HUDEP-2 (cell line): ENCODE data around the gene AKT3.
"Not testable (repeated sequence)": the region's sequence is repeated elsewhere in the genome, so short reads cannot be mapped to it uniquely, and the experiment has no call there.

ENCODE experiments used
- DNase-seq, 76 experiments: peaks; one replicate each; lab custom pipeline; 2025; ENCODE audit not compliant: unreplicated experiment in 76 of 76; lab: John Stamatoyannopoulos, UW

AKT3 gene

DNA sequence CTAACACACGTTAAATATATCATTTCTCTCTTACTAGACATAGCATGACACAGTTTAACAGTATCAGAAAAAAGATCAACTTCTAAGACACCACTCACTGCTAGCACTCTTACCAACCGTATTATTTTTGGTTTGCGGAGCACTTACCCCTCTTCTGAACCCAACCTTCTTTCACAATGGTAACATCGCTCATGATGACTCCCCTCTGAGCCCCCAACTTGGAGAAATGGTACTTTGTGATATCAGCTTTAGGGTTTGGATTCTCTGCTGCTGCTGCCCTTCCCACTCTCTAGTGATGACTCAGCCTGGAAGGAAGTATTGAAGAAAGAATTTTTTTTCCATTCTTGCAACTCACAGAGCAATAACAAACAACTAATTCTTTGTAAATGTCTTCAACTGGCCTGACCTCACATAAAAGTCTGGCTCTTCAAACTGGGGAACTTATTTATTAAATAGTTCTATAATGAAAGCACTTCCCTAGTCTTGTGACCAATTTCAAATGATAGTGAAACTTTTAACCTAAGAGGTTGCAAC is 7.0 kb downstream of the AKT3 start:
- no peak for DNase-seq

DNA sequence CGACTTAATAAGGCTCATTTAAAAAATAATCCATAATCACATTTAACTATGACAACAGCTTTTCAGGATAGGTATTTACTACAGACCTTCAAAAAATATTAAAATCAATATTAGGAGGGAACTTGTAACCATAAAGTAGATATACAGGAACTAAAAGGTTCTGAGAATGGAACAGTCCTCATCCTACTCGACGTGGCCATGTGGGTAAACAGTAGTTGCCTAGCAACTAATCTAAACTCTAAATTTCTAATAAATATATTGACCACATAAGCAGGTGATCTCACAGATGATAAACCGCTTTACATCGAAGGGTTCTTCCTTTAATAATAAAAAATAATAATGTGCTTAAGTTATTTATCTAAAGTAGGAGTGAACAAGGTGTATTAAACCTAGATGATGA is 7.9 kb downstream of the AKT3 start:
- no peak for DNase-seq

DNA sequence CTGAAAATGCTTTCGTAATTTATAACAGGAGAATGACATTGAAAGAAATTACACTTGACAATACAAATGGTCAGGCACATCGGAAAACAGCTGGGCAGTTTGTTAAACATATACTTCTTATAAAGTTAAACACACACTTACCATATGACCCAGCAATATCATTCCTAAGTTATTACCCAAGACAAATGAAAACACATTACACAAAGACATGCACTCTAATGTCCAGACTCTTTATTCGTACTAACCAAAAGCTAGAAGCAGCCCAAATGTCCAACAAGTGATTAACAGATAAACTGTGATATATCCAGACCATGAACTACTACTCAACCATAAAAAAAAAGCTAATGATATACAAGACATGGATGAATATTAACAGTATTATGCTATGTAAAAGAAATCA is 8.5 kb downstream of the AKT3 start:
- no peak for DNase-seq

DNA sequence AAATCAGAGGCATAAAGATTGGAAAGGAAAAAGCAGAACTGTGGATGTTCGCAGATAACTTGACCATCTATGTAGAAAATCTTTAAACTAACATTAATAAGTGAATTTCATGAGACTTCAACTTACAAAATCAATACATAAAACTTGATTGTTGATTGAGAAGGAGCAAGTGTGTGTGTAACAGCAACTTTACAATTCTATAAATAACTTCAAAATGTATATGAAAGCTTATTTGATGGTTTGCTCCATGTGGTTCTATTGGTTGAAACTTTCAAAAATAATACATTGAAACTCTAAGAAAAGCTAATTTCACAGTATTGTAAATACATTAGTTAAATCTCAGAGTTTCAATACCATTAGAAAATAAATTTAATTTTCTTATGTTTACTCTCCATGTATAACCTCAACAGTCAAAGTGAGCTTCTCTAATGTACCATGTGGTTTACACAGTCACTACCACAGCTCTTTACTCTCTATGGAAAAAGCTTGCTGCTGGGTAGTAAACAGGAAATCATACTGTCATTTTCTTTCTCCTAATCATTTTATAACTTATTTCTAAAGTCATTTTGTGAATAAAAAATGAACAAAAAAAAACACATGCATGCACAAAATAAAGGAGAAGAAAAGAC is 12.0 kb downstream of the AKT3 start:
- DNase-seq = no peak

DNA sequence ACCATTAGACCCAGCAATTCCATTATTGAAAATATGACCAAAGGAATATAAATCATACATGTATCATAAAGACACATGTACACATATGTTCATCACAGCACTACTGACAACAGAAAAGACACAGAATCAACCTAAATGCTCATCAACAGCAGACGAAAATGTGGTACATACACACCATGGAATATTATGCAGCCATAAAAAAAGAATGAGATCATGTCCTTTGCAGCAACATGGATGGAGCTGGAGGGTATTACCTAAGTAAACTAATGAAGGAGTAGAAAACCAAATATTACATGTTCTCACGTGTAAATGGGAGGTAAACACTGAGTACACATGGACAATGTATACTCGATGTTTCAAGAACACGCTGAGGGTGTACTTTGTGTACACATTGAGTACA is 15.9 kb downstream of the AKT3 start:
- no peak for DNase-seq

DNA sequence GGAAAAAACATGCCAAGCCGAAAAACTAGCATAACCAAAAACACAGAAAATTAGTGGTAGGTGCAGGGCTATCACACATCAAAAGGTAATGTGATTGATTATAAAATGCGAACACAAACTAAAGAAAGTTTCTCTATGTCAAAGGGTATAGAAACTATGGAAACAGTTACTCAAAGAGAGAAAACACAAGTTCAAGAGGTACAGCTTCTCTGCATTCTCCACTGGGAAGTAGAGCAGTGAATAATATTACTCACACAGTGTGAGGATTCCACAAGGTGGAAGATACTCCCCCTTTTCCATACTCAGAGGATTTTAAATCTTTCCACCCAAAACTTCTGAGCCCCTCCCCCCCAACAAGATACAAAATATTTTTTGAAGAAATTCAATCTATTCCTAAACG is 18.6 kb downstream of the AKT3 start:
- no peak for DNase-seq

DNA sequence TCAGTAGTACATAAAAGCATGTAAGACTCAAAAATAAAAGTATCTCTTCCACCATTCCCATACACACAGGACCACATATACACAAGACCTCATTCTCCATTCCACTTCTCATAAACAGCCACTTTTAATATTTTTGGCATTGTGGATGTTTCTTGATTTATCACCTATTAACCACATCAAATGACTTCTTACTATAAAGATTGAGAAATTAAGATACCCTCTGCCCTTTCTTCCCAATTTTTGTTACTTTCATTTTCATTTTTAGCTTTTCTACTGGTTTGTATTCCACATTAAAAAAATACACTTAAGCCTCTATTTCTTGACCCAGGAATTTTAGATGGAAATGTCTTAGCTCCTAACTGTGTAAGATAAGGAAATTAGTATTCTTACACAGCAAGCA is 22.8 kb downstream of the AKT3 start:
- DNase-seq = no peak

DNA sequence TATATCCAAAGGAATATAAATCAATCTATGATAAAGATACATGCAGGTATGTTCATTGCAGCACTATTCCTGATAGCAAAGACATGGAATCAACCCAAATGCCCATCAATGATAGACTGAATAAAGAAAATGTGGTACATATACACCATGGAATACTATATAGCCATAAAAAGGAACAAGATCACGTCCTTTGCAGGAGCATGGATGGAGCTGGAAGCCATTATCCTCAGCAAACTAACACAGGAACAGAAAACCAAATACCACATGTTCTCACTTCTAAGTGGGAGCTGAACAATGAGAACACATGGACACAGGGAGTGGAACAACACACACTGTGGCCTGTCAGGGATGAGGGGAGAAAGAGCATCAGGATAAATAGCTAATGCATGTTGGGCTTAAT is 25.1 kb downstream of the AKT3 start:
- not testable (repeated sequence) for DNase-seq

DNA sequence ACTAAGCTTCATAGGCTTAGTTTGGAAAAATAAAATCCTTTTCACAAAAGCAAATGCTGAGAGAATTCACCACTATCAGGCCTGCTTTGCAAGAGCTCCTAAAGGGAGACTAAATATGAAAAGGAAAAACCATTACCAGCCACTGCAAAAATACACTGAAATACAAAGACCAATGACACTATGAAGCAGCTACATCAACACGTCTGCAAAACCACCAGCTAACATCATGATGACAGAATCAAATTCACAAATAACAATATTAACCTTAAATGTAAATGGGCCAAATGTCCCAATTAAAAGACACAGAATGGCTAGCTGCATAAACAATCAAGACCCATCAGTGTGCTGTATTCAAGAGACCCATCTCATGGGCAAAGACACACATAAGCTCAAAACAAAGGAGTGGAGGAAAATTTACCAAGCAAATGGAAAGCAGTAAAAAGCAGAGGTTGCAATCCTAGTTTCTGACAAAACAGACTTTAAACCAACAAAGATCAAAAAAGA is 28.8 kb downstream of the AKT3 start:
- no peak for DNase-seq

DNA sequence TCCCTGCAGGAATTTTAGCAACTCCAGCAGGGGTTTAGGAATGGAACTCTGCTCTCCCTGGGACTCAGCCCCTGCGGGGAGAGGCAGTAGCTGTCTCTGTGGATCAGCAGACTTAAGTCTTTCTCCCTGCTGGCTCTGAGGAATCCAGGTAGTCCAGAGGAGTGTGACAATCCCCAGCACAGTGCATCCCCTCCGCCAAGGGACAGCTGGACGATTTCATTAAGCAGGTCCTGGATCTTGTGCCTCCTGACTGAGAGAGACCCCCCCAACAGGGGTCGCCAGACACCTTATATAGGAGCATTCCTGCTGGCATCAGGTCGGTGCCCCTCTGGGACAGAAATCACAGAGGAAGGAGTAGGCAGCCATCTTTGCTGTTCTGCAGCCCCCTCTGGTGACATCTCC is 30.6 kb downstream of the AKT3 start:
- no peak for DNase-seq

DNA sequence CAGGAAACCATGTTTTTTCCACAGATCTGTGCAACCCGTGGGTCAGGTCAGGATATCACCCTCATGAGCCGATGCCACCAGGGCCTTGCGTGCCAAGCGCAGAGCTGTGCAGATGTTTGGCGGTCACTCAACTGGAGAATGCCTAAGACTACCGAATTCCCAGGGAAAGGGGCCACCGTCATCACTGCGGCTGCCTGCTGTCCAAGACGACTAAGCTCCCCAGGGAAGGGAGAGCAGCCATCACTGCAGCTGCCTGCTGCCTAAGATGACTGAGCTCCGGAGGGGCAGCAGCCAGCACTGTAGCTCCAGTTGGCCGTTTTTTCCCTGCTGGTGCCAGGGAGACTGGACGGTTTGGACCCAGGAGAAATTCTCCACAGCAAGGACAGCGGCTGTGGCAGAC is 31.1 kb downstream of the AKT3 start:
- DNase-seq = no peak

DNA sequence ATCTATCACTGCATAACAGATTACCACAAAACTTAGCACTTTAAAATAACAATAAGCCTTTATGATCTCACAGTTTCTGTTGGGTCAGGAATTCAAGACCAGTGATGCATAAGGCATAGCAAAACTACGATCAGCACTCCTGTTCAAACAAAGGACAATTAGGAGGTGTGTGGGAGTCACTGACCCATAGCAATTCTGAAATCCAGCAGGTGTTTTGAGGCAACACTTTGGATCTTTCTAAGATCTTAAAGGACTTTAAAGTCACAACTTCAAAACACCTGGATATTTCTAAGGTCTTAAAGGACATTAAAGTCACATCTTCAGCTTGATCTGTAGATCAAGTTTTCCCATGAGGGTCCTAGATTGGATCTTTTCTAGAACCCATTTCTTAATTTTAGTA is 35.3 kb downstream of the AKT3 start:
- DNase-seq = no peak

DNA sequence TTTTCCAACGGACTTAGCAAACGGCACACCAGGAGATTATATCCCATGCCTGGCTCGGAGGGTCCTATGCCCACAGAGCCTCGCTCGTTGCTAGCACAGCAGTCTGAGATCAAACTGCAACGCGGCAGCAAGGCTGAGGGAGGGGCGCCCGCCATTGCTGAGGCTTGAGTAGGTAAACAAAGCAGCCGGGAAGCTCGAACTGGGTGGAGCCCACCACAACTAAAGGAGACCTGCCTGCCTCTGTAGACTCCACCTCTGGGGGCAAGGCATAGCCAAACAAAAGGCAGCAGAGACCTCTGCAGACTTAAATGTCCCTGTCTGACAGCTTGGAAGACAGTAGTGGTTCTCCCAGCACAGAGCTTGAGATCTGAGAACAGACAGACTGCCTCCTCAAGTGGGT is 42.7 kb downstream of the AKT3 start:
- DNase-seq = not testable (repeated sequence)

DNA sequence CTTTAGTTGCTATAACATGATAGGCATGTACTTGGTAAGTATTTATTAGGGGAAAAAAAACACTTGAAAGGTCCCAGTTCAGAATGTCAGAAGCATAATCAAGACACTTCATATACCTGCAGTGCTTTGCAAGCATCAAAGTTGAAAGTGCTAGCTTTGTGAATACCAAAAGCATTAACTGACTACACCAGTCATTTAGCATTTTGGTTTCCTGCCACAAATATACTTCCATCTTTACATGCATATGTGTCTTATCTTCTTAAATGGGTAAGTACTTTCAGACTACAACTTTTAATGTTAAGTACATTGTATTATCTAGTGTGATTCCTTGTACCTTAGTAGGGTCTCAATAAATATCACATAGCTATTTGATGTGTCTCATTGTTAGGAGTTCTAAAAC is 43.7 kb downstream of the AKT3 start:
- no peak for DNase-seq

DNA sequence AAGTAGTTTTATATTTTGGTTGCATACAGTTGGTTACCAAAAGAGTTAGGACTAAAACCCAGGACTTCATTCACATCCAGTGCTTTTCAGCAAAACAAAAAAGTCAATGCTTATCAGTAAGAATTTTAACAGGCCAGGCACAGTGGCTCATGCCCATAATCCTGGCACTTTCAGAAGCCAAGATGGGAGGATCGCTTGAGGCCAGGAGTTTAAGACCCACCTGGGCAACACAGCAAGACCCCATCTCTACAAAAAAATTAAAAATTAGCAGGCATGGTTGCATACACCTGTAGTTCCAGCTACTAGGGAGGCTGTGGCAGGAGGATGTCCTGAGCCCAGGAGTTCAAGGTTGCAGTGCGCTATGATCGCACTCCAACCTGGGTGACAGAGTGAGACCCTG is 47.3 kb downstream of the AKT3 start:
- DNase-seq = no peak

DNA sequence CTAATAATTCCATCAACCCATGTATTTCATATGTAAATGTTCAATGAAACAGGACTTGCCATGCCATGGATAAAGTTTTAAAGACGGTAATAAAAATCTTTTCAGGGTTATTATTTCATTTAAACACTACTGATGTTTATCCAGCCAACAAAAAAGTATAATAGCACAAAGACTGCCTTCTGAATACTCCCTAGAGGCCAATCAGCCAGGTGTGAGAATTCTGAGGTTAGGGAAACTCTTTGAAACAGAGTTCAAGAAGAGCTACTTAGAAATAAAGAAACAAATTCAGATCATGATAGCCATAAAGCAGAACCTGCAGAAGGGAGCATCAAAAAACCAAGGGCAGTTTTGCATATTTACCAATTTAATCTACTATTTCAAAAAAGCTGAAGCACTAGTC is 48.7 kb downstream of the AKT3 start:
- DNase-seq = no peak

DNA sequence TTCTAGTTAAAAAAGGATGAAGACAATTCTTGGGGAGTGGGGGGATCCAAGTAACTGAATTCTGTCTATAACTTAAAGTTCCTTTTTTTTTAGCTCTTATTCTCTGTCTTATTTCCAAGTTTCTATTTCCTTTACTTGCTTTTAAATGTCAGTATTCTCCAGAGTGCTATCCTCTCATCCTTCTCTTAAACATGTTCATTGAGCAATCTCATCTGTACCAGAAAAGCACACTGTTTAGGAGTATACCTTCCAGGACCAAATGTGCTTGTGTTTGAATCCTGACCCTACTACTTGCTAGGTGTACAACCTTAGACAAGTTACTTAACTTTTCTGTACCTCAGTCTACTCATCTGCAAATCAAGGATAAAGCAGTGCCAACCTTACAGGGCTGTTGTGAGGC is 50.1 kb downstream of the AKT3 start:
- DNase-seq = no peak

DNA sequence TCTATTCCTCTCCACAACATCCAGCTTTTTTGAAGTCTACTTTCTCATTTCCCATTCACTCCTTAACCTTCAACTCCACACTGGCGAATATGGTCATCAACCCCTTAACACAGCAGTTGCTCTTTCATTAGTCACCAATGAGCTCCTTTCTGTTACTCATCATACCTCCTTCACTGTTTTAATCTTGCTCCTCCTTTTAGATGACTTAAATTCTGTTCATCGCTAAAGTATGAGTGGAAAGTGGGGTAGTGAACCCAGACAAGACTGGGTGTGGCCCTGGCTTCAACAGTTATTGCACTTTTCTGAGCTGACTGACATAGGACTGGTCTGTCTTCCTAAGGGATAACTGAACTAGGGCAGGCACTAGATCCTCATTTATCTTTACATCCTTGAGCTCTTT is 51.3 kb downstream of the AKT3 start:
- DNase-seq = no peak

DNA sequence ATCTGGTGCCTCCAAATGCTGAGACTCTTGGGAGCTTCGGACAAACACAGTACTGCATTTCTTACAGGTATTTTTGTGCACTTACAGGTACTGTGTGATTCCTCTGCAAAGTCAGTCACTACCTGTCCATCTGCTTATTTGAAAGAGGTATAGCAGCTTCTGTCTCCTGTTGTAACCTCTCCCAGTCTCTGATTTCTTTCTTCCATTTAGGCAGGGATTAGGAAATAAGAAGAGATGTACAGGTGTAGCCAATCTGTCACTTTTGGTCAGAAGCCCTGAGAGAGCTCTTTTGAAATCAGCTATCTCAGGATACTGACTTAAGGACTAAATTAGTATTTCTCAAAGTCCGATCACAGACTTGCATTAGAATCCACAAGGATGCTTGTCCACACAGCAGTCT is 54.0 kb downstream of the AKT3 start:
- no peak for DNase-seq

DNA sequence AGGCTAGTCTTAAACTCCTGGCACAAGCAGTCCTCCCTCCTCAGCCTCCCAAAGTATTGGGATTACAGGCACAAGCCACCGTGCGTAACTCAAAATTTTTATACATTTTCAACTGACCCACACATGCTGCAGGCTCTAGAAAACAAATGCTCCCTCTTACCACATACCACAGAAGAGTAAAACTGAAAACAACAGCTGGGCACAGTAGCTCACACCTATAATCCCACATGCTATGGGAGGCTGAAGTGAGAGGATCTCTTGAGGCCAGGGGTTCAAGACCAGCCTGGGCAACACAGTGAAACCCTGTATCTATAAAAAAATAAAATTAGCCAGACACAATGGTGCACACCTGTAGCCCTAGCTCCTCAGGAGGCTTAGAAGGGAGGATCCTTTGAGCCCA is 56.7 kb downstream of the AKT3 start:
- DNase-seq = no peak

DNA sequence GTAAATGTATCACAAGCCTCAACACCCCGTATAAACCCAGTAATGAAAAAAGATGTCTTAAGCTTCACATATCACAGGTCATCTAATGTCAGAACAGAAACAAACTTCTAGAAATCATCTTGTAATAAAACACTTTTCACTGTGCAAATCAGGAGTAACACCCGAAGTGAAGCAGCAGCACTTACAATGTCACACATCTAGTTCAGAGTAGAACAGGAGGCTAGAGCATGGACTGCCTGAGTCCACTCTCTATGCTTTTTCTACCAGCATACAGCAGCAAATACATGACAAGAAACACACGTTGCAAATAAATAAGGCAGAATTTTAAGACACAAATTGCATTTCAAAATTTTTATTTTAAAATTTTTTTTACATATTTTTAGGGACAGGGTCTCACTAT is 57.2 kb downstream of the AKT3 start:
- no peak for DNase-seq

DNA sequence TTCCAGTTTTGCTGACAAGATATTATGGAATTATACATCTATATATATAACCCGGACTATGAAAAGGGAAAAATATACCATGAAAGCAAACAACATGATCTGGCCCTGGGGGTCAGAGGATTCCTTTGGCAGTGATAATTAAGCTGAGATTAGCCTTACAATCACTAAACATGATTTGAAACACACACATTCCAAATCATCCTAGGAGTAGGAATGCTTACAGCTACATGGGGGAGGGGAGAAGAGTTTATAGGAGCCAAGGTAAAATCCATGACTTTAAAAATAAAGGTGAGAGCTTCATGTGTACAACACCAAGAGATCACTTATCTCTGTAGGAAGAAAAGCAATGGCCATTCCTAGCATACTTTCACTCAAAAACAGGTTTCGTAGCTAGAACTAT is 57.6 kb downstream of the AKT3 start:
- DNase-seq = no peak
